HG02571 (cell line): ENCODE results near the gene DYRK1B.
A peak's percentile ranks its signal among the peaks of the same experiment; 100 is the strongest.

ENCODE experiments used
- ATAC-seq: cut with Tn5 transposase; IDR thresholded peaks from one replicate; pipeline ENCODE4 v1.9.1; 2021; ENCODE audit warnings: mild to moderate bottlenecking, moderate library complexity; ENCODE audit not compliant: unreplicated experiment

The DYRK1B gene

GRCh38 chr19:39864118-39864517 is 30.2 kb upstream of the DYRK1B start:
- no peak for ATAC-seq

- ATAC-seq = no peak
Observed at GRCh38 chr19:39858541-39858940, 24.6 kb upstream of the DYRK1B start.

GRCh38 chr19:39852882-39853281 is 18.9 kb upstream of the DYRK1B start:
- no peak for ATAC-seq

GRCh38 chr19:39850892-39851291 is 16.9 kb upstream of the DYRK1B start:
- no peak for ATAC-seq

- ATAC-seq = no peak
Observed at GRCh38 chr19:39848392-39848791, 14.4 kb upstream of the DYRK1B start.

- ATAC-seq = no peak
Observed at GRCh38 chr19:39847525-39847924, 13.6 kb upstream of the DYRK1B start.

- no peak for ATAC-seq
Observed at GRCh38 chr19:39846678-39847486, 12.9 kb upstream of the DYRK1B start.

- peak; percentile 79 for ATAC-seq
Observed at GRCh38 chr19:39845933-39846677, 12.1 kb upstream of the DYRK1B start, which contains the start of gene FBL. Gene FBL, minus strand, starts transcription at chr19:39846379. Its CDS starts 79 bp downstream, at chr19:39846300.

- no peak for ATAC-seq
Observed at GRCh38 chr19:39845584-39845932, 11.6 kb upstream of the DYRK1B start.

GRCh38 chr19:39845172-39845571 is 11.2 kb upstream of the DYRK1B start:
- no peak for ATAC-seq

GRCh38 chr19:39843919-39844793 is 10.2 kb upstream of the DYRK1B start:
- ATAC-seq = no peak

GRCh38 chr19:39842693-39843435 is 8.9 kb upstream of the DYRK1B start:
- ATAC-seq = no peak

- ATAC-seq = no peak
Observed at GRCh38 chr19:39841041-39841440, 7.1 kb upstream of the DYRK1B start.

- ATAC-seq = no peak
Observed at GRCh38 chr19:39840492-39840891, 6.5 kb upstream of the DYRK1B start.

- ATAC-seq = no peak
Observed at GRCh38 chr19:39839678-39840327, 5.8 kb upstream of the DYRK1B start.

- ATAC-seq = no peak
Observed at GRCh38 chr19:39838569-39838968, 4.6 kb upstream of the DYRK1B start.

GRCh38 chr19:39837978-39838377 is 4.0 kb upstream of the DYRK1B start:
- no peak for ATAC-seq

GRCh38 chr19:39834287-39834841 is 402 bp upstream of the DYRK1B start:
- no peak for ATAC-seq

GRCh38 chr19:39833160-39833463 is 850 bp downstream of the DYRK1B start:
- no peak for ATAC-seq
